SK-N-SH (cell line): ENCODE results near the gene NPFFR2. TPM values are rescaled to one million over a fixed set of nuclear protein-coding genes. Genes with fewer than 3 reads are reported as not detected.

Experiments
- CTCF ChIA-PET: fragments of 300-600, 350-600 bp; formaldehyde crosslinking; extraction: SDS; loops from one replicate; lab custom pipeline; 2021; lab: Yijun Ruan, JAX
- POLR2A ChIA-PET: fragments of 350-600 bp; sonication (Branson Sonifier 250); formaldehyde crosslinking; extraction: SDS; loops from one replicate; lab custom pipeline; 2020; ENCODE audit warnings: antibody characterized with exemption, inconsistent platforms; lab: Yijun Ruan, JAX
- DNase-seq: peaks from one replicate; pipeline ENCODE4 v3.0.0; 2012
- H2AFZ ChIP-seq: fragments of 200-600 bp; sonication (generic); 2 replicates; pipeline ENCODE4 v1.8.1; 2016; ENCODE audit warnings: antibody characterized with exemption, mild to moderate bottlenecking, low read depth
- H3F3A ChIP-seq: fragments of 200-600 bp; sonication (generic); replicated peaks from 2 replicates; pipeline ENCODE3; 2016; ENCODE audit warnings: antibody characterized with exemption, mild to moderate bottlenecking; ENCODE audit not compliant: insufficient read depth
- H3K27ac ChIP-seq, 2 experiments: fragments of 200-500 bp in 1 of 2; fragments of 200-600 bp in 1 of 2; sonication (Bioruptor generic) in 1 of 2; sonication (generic), shearing (Covaris generic) in 1 of 2; 2 replicates each; pipeline versions ENCODE4 v1.5.1 to v1.6.1; 2014 to 2016; ENCODE audit warnings: low read depth in 2 of 2, inconsistent platforms in 1 of 2, low read length in 1 of 2, mild to moderate bottlenecking in 1 of 2, mixed read lengths in 1 of 2
- H3K27me3 ChIP-seq: fragments of 200-600 bp; sonication (generic), shearing (Covaris generic); 2 replicates; pipeline ENCODE4 v1.6.1; 2016; ENCODE audit warnings: mixed run types; ENCODE audit not compliant: insufficient read depth
- H3K36me3 ChIP-seq, 2 experiments: fragments of 200-500 bp in 1 of 2; fragments of 200-600 bp in 1 of 2; sonication (Bioruptor generic) in 1 of 2; sonication (generic) in 1 of 2; replicated peaks in 1 of 2; 2 replicates each; pipeline versions ENCODE3 to v1.5.1; 2014 to 2016; ENCODE audit warnings: low read length in 1 of 2, mild to moderate bottlenecking in 1 of 2; ENCODE audit not compliant: insufficient read depth in 2 of 2, control insufficient read depth in 1 of 2
- H3K4me1 ChIP-seq, 2 experiments: fragments of 200-500 bp in 1 of 2; fragments of 200-600 bp in 1 of 2; sonication (Bioruptor generic) in 1 of 2; sonication (generic), shearing (Covaris generic) in 1 of 2; 2 replicates each; pipeline versions ENCODE4 v1.5.1 to v1.6.1; 2014 to 2016; ENCODE audit warnings: low read depth in 1 of 2, low read length in 1 of 2, mixed run types in 1 of 2; ENCODE audit not compliant: insufficient read depth in 2 of 2, control insufficient read depth in 1 of 2
- H3K4me2 ChIP-seq: fragments of 200-600 bp; sonication (generic), shearing (Covaris generic); 2 replicates; pipeline ENCODE4 v1.6.1; 2017; ENCODE audit warnings: mixed run types
- H3K4me3 ChIP-seq, 2 experiments: fragments of 200-500 bp in 1 of 2; fragments of 200-600 bp in 1 of 2; sonication (Bioruptor generic) in 1 of 2; sonication (generic), shearing (Covaris generic) in 1 of 2; 2 replicates each; pipeline versions ENCODE4 v1.5.1 to v1.8.1; 2014 to 2016; ENCODE audit warnings: low read depth in 2 of 2, inconsistent platforms in 1 of 2, low read length in 1 of 2, mild to moderate bottlenecking in 1 of 2, mixed read lengths in 1 of 2, moderate library complexity in 1 of 2
- H3K79me2 ChIP-seq: fragments of 200-600 bp; sonication (generic); 2 replicates; pipeline ENCODE4 v1.8.1; 2017; ENCODE audit warnings: mild to moderate bottlenecking; ENCODE audit not compliant: insufficient read depth
- H3K9ac ChIP-seq: fragments of 200-600 bp; sonication (generic); 2 replicates; pipeline ENCODE4 v1.6.1; 2017; ENCODE audit warnings: mixed run types
- H3K9me2 ChIP-seq: fragments of 200-600 bp; sonication (generic); 2 replicates; pipeline ENCODE4 v1.6.1; 2017; ENCODE audit warnings: mixed run types
- H3K9me3 ChIP-seq: fragments of 200-600 bp; sonication (generic); 2 replicates; pipeline ENCODE4 v1.6.1; 2017; ENCODE audit warnings: mixed run types, mild to moderate bottlenecking, moderate library complexity
- H4K20me1 ChIP-seq: fragments of 200-600 bp; sonication (generic); 2 replicates; pipeline ENCODE4 v1.6.1; 2017; ENCODE audit warnings: mild to moderate bottlenecking, mixed run types; ENCODE audit not compliant: insufficient read depth
- EZH2phosphoT487 ChIP-seq: fragments of 200-600 bp; sonication (generic); IDR thresholded peaks from 2 replicates; pipeline ENCODE4 v1.6.1; 2017; ENCODE audit warnings: low read depth, mixed run types, mild to moderate bottlenecking, antibody characterized with exemption, moderate library complexity, borderline replicate concordance
- FOSL2 ChIP-seq: IDR thresholded peaks from 2 replicates; pipeline ENCODE4 v1.4.0; 2012; ENCODE audit warnings: low read depth, mild to moderate bottlenecking, moderate library complexity, borderline replicate concordance
- GATA2 ChIP-seq: sonication (generic); formaldehyde crosslinking; IDR thresholded peaks from 2 replicates; pipeline ENCODE4 v1.5.0; 2020; ENCODE audit warnings: mild to moderate bottlenecking, missing genetic modification reagents
- MXI1 ChIP-seq: IDR thresholded peaks from 2 replicates; pipeline ENCODE4 v1.6.1; 2012; ENCODE audit warnings: mild to moderate bottlenecking, low read depth, low read length, improper control_type of control experiment
- PBX3 ChIP-seq: IDR thresholded peaks from 2 replicates; pipeline ENCODE4; 2012
- RAD21 ChIP-seq: IDR thresholded peaks from 2 replicates; pipeline ENCODE4 v1.6.1; 2012; ENCODE audit warnings: mild to moderate bottlenecking, low read length
- RXRA ChIP-seq: IDR thresholded peaks from 2 replicates; pipeline ENCODE4 v1.4.0; 2012; ENCODE audit warnings: low read depth, mild to moderate bottlenecking, borderline replicate concordance
- SMC3 ChIP-seq: IDR thresholded peaks from 2 replicates; pipeline ENCODE4 v1.6.1; 2012; ENCODE audit warnings: low read depth, low read length, improper control_type of control experiment
- WGBS: methylation state at CpG from one replicate; pipeline ENCODE4 v1.1.6; 2017; ENCODE audit warnings: low lambda C conversion rate; 5-methylcytosine and 5-hydroxymethylcytosine counted together
- polyA plus RNA-seq, 3 experiments: library from polyadenylated mRNA; depleted of rRNA; stranded (reverse); fragments of >200 nt; gene quantifications; 2 replicates each; pipeline ENCODE4 v1.2.3, GENCODE V29; 2012
- TF ChIP-seq, protein P1 (sequence below): IDR thresholded peaks from 2 replicates; pipeline ENCODE4 v1.4.0; 2012; ENCODE audit warnings: low read depth, borderline replicate concordance
- TF ChIP-seq, protein P2 (sequence below): fragments of 150-350 bp; IDR thresholded peaks from 2 replicates; pipeline ENCODE4 v1.6.1; 2017; ENCODE audit warnings: antibody characterized with exemption, low read length, low read depth, borderline replicate concordance

NPFFR2 gene
- polyA plus RNA-seq, 1 of the 3 experiments (the other 2 are of a cell fraction): 6.2 TPM

DNA sequence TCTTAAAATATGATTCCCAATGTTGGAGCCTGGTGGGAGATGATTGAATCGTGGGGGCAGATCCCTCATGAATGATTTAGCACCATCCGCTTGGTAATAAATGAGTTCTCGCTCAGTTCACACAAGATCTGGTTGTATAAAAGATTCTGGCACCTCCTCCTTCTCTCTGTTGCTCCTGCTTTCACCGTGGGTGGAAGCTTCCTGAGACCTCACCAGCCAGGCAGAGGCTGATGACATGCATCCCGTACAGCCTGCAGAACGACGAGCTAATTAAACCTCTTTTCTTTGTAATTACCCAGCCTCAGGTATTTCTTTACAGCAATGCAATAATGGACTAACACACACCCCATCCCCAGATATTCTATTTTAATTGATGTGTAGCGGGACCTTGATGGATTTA lies 162.2 kb downstream of the NPFFR2 start:
- Histone ChIP-seq H3K36me3 (no peaks in the 10 kb centered on the region), H3K9me2 (no peaks in the 10 kb centered on the region), H3K9ac (no peak overlapping the region), H4K20me1 (no peaks in the 10 kb centered on the region), H3K79me2 (no peaks in the 10 kb centered on the region)
- TF ChIP-seq SMC3 (no peak), RXRA (no peak), GATA2 (CRISPR knock-in tag) (no peak), EZH2phosphoT487 (no peak), FOSL2 (no peak), RAD21 (no peak), PBX3 (no peak)
- TF ChIP-seq, protein P1, sequence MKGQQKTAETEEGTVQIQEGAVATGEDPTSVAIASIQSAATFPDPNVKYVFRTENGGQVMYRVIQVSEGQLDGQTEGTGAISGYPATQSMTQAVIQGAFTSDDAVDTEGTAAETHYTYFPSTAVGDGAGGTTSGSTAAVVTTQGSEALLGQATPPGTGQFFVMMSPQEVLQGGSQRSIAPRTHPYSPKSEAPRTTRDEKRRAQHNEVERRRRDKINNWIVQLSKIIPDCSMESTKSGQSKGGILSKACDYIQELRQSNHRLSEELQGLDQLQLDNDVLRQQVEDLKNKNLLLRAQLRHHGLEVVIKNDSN: no peak
- TF ChIP-seq, all 33 proteins: peak for 0
- H3K9me3 ChIP-seq: no peaks in the 10 kb centered on the region
- CTCF ChIA-PET: no interaction called here
- 22% methylated on average over 8 of the region's 8 CpGs for WGBS
- no peaks in the 10 kb centered on the region for H3F3A ChIP-seq
- H3K4me1 ChIP-seq: no peaks in the 10 kb centered on the region
- POLR2A ChIA-PET: no interaction called here
- DNase-seq: no peak
- H3K27me3 ChIP-seq: no peaks in the 10 kb centered on the region
- H3K27ac ChIP-seq: no peak overlapping the region
- H3K4me3 ChIP-seq: no peak overlapping the region
- H2AFZ ChIP-seq: no peak overlapping the region
- H3K4me2 ChIP-seq: no peak overlapping the region

GRCh38 chr4:72194453-72194852 lies 162.7 kb downstream of the NPFFR2 start:
- H3K4me2 ChIP-seq: no peak overlapping the region
- no peaks in the 10 kb centered on the region for H4K20me1 ChIP-seq
- H3K27me3 ChIP-seq: no peaks in the 10 kb centered on the region
- no peak overlapping the region for H2AFZ ChIP-seq
- H3K4me3 ChIP-seq: no peak overlapping the region
- H3K9ac ChIP-seq: no peak overlapping the region
- TF ChIP-seq MXI1: no peak
- TF ChIP-seq, protein P1: no peak
- TF ChIP-seq, protein P2, sequence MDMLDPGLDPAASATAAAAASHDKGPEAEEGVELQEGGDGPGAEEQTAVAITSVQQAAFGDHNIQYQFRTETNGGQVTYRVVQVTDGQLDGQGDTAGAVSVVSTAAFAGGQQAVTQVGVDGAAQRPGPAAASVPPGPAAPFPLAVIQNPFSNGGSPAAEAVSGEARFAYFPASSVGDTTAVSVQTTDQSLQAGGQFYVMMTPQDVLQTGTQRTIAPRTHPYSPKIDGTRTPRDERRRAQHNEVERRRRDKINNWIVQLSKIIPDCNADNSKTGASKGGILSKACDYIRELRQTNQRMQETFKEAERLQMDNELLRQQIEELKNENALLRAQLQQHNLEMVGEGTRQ: no peak
- H3K36me3 ChIP-seq: no peaks in the 10 kb centered on the region
- POLR2A ChIA-PET: no interaction called here
- 0% methylated on average over 1 of the region's 1 CpG for WGBS
- DNase-seq: no peak
- no peak overlapping the region for H3K27ac ChIP-seq
- no peaks in the 10 kb centered on the region for H3K9me3 ChIP-seq
- H3F3A ChIP-seq: no peaks in the 10 kb centered on the region
- no peaks in the 10 kb centered on the region for H3K79me2 ChIP-seq
- no peaks in the 10 kb centered on the region for H3K9me2 ChIP-seq
- H3K4me1 ChIP-seq: no peaks in the 10 kb centered on the region
- CTCF ChIA-PET: no interaction called here

Other genes with a start within 250 kb of the NPFFR2 start
- not detected in 2 replicates for gene GC, start 247.9 kb upstream of the NPFFR2 start, polyA plus RNA-seq (2012; rRNA removed)